Renal cortical epithelial cell (primary cell): ENCODE results near the gene LIF. TPM values are rescaled to one million over a fixed set of nuclear protein-coding genes. Genes with fewer than 3 reads are reported as not detected.

Source experiments
- DNase-seq: peaks from one replicate; pipeline ENCODE4 v3.0.0-alpha.2; 2011; ENCODE audit warnings: low read depth
- total RNA-seq: library from RNA; depleted of rRNA; stranded (reverse); fragments of >200 nt; gene quantifications from 2 replicates; pipeline ENCODE4 v1.2.3, GENCODE V29; 2014

LIF gene
- total RNA-seq, 1 donor from 2014 or later, result 58.1 TPM

- no peak for DNase-seq
These were observed 16.6 kb upstream of the LIF start for GRCh38 chr22:30262917-30263741.

- no peak for DNase-seq
These were observed 15.6 kb upstream of the LIF start for GRCh38 chr22:30262112-30262511.

GRCh38 chr22:30261134-30261533, 14.6 kb upstream of the LIF start:
- DNase-seq, result no peak

GRCh38 chr22:30260682-30261081, 14.1 kb upstream of the LIF start:
- DNase-seq, result no peak

- DNase-seq, result no peak
These were observed 13.7 kb upstream of the LIF start for GRCh38 chr22:30260276-30260675.

- no peak for DNase-seq
These were observed 7.8 kb upstream of the LIF start for GRCh38 chr22:30254314-30254713.

GRCh38 chr22:30253205-30253852, 6.8 kb upstream of the LIF start:
- peak; percentile 88 for DNase-seq

- DNase-seq, result peak; percentile 45
These were observed 6.0 kb upstream of the LIF start for GRCh38 chr22:30252411-30253204.

- peak; percentile 78 for DNase-seq
These were observed 5.2 kb upstream of the LIF start for GRCh38 chr22:30251711-30252110.

- peak; percentile 95 for DNase-seq
These were observed 4.2 kb upstream of the LIF start for GRCh38 chr22:30250661-30251267.

GRCh38 chr22:30250039-30250565, 3.5 kb upstream of the LIF start:
- DNase-seq, result no peak

- DNase-seq, result no peak
These were observed 2.8 kb upstream of the LIF start for GRCh38 chr22:30249049-30250038.

- no peak for DNase-seq
These were observed 1.9 kb upstream of the LIF start for GRCh38 chr22:30248484-30248883.

- no peak for DNase-seq
These were observed 1.4 kb upstream of the LIF start for GRCh38 chr22:30247974-30248373.

GRCh38 chr22:30247561-30247960, 1.0 kb upstream of the LIF start:
- DNase-seq, result no peak

GRCh38 chr22:30246814-30247376, 336 bp upstream of the LIF start:
- no peak for DNase-seq

- DNase-seq, result no peak
These were observed 1.2 kb downstream of the LIF start for GRCh38 chr22:30245181-30245984.

- DNase-seq, result no peak
These were observed 1.9 kb downstream of the LIF start for GRCh38 chr22:30244641-30245040.

- no peak for DNase-seq
These were observed 2.5 kb downstream of the LIF start for GRCh38 chr22:30244066-30244465.
